IMR-90 (cell line): ENCODE measurements around the gene UBE3B. TPM values are rescaled to one million over a fixed set of nuclear protein-coding genes. Genes with fewer than 3 reads are reported as not detected.

Source experiments
- ATAC-seq: fragments of 200-7000 bp; cut with Tn5 transposase; 2 replicates; pipeline ENCODE4 v1.9.1; 2020; ENCODE audit warnings: low read depth, mild to moderate bottlenecking, moderate library complexity
- BruUV-seq: library from RNA; stranded (reverse); fragments of 400-500 nt; replicated peaks from 2 replicates; lab custom pipeline; 2021; lab: Mats Ljungman, UMichigan
- CTCF ChIA-PET: fragments of 300-600 bp; formaldehyde crosslinking; extraction: SDS; loops from one replicate; lab custom pipeline; 2021; ENCODE audit warnings: antibody characterized with exemption; lab: Yijun Ruan, JAX
- POLR2A ChIA-PET: fragments of 300-600 bp; sonication (Branson Sonifier 250); formaldehyde crosslinking; loops from one replicate; lab custom pipeline; 2022; ENCODE audit warnings: antibody characterized with exemption; ENCODE audit not compliant: unreplicated experiment; lab: Charles Lee
- DNase-seq: peaks from one replicate; pipeline ENCODE4 v3.0.0; 2013
- H2AFZ ChIP-seq: replicated peaks from 2 replicates; pipeline ENCODE3; 2013; ENCODE audit warnings: low read length, mild to moderate bottlenecking; ENCODE audit not compliant: poor library complexity
- H2AK5ac ChIP-seq: 2 replicates; pipeline ENCODE4 v1.6.1; 2013; ENCODE audit warnings: low read depth, low read length, inconsistent platforms
- H2AK9ac ChIP-seq: replicated peaks from 2 replicates; pipeline ENCODE3; 2013; ENCODE audit warnings: mild to moderate bottlenecking, low read depth, low read length, moderate library complexity; ENCODE audit not compliant: poor library complexity
- H2BK120ac ChIP-seq: 2 replicates; pipeline ENCODE4 v1.6.1; 2013; ENCODE audit warnings: low read depth, low read length, inconsistent platforms
- H2BK15ac ChIP-seq: 3 replicates; pipeline ENCODE4 v1.6.1; 2013; ENCODE audit warnings: low read depth, low read length, inconsistent platforms
- H2BK20ac ChIP-seq: 2 replicates; pipeline ENCODE4 v1.6.1; 2013; ENCODE audit warnings: low read depth, mild to moderate bottlenecking, inconsistent platforms, low read length, moderate library complexity
- H2BK5ac ChIP-seq: 2 replicates; pipeline ENCODE4 v1.6.1; 2013; ENCODE audit warnings: mild to moderate bottlenecking, low read depth, low read length, inconsistent platforms; ENCODE audit not compliant: poor library complexity, severe bottlenecking
- H3K14ac ChIP-seq: replicated peaks from 2 replicates; pipeline ENCODE4 v1.6.1; 2013; ENCODE audit warnings: low read depth, low read length, inconsistent platforms
- H3K18ac ChIP-seq: 2 replicates; pipeline ENCODE4 v1.6.1; 2013; ENCODE audit warnings: low read depth, low read length, control low read depth
- H3K23ac ChIP-seq: 2 replicates; pipeline ENCODE4 v1.6.1; 2013; ENCODE audit warnings: low read depth, low read length, inconsistent platforms
- H3K27ac ChIP-seq: 2 replicates; pipeline ENCODE4 v1.5.1; 2013; ENCODE audit warnings: mild to moderate bottlenecking, control low read depth, low read length; ENCODE audit not compliant: insufficient read depth
- H3K27me3 ChIP-seq: 2 replicates; pipeline ENCODE4 v1.6.1; 2013; ENCODE audit warnings: low read length; ENCODE audit not compliant: control insufficient read depth, insufficient read depth
- H3K36me3 ChIP-seq: 2 replicates; pipeline ENCODE4 v1.6.1; 2013; ENCODE audit warnings: low read length, mixed read lengths; ENCODE audit not compliant: control insufficient read depth, insufficient read depth
- H3K4ac ChIP-seq: 2 replicates; pipeline ENCODE4 v1.6.1; 2013; ENCODE audit warnings: low read depth, low read length, inconsistent platforms
- H3K4me1 ChIP-seq: 2 replicates; pipeline ENCODE4 v1.6.1; 2013; ENCODE audit warnings: low read length, mixed read lengths; ENCODE audit not compliant: control insufficient read depth, insufficient read depth
- H3K4me2 ChIP-seq: 2 replicates; pipeline ENCODE4 v1.6.1; 2013; ENCODE audit warnings: low read depth, mild to moderate bottlenecking, control low read depth, low read length, moderate library complexity
- H3K4me3 ChIP-seq: 2 replicates; pipeline ENCODE4 v1.5.1; 2013; ENCODE audit warnings: low read depth, mild to moderate bottlenecking, control low read depth, low read length, moderate library complexity; ENCODE audit not compliant: insufficient read depth
- H3K56ac ChIP-seq: 2 replicates; pipeline ENCODE4 v1.6.1; 2013; ENCODE audit warnings: low read length, inconsistent platforms; ENCODE audit not compliant: insufficient read depth; ENCODE audit errors: extremely low read depth
- H3K79me1 ChIP-seq, 2 experiments: 2 replicates each; pipeline ENCODE4 v1.6.1; 2013; ENCODE audit warnings: low read length in 2 of 2, inconsistent platforms in 1 of 2, low read depth in 1 of 2
- H3K9ac ChIP-seq: 2 replicates; pipeline ENCODE4 v1.6.1; 2013; ENCODE audit warnings: low read depth, low read length, control low read depth
- H3K9me1 ChIP-seq: 2 replicates; pipeline ENCODE4 v1.6.1; 2013; ENCODE audit warnings: low read length, inconsistent platforms; ENCODE audit not compliant: insufficient read depth
- H3K9me3 ChIP-seq: 2 replicates; pipeline ENCODE4 v1.6.1; 2013; ENCODE audit warnings: low read length; ENCODE audit not compliant: control insufficient read depth, insufficient read depth
- H4K20me1 ChIP-seq: 2 replicates; pipeline ENCODE4 v1.6.1; 2013; ENCODE audit warnings: low read length, inconsistent platforms; ENCODE audit not compliant: insufficient read depth
- H4K5ac ChIP-seq: 2 replicates; pipeline ENCODE4 v1.6.1; 2013; ENCODE audit warnings: mild to moderate bottlenecking, low read depth, low read length, control low read depth
- H4K8ac ChIP-seq, 2 experiments: 2 replicates each; pipeline ENCODE4 v1.6.1; 2013; ENCODE audit warnings: low read depth in 2 of 2, low read length in 2 of 2, control low read depth in 1 of 2, inconsistent platforms in 1 of 2
- H4K91ac ChIP-seq: 2 replicates; pipeline ENCODE4 v1.6.1; 2013; ENCODE audit warnings: low read depth, low read length, inconsistent platforms; ENCODE audit not compliant: insufficient read depth
- MAFK ChIP-seq: IDR thresholded peaks from 2 replicates; pipeline ENCODE4 v1.6.1; 2012; ENCODE audit warnings: low read depth, low read length, improper control_type of control experiment
- SMC3 ChIP-seq: fragments of 150-350 bp; IDR thresholded peaks from 2 replicates; pipeline ENCODE4 v1.6.1; 2016; ENCODE audit warnings: low read depth, mild to moderate bottlenecking, antibody characterized with exemption, low read length, moderate library complexity
- WGBS, 2 experiments: methylation state at CpG; one replicate each; pipeline versions ENCODE4 v1.1.5 to v1.1.7; 2013; ENCODE audit warnings: missing lambda C conversion rate in 2 of 2; ENCODE audit not compliant: insufficient read length in 1 of 2; ENCODE audit errors: extremely low coverage in 2 of 2; 5-methylcytosine and 5-hydroxymethylcytosine counted together
- dilution Hi-C: fragments of 300-500 bp; cut with HindIII; formaldehyde crosslinking; loops from one replicate; pipeline ENCODE4 v1.14.3; 2018; ENCODE audit warnings: low sequenced_read_pairs; ENCODE audit not compliant: unreplicated experiment
- in situ Hi-C: fragments of 300-500 bp; cut with MboI; formaldehyde crosslinking; loops from 3 replicates; pipeline ENCODE4 v1.14.3; 2019; ENCODE audit warnings: low sequenced_read_pairs, inconsistent platforms, mixed read lengths
- intact Hi-C: fragments of 100-400 bp; cut with micrococcal nuclease; formaldehyde crosslinking; loops from 2 replicates; pipeline ENCODE4 v1.10.0; 2022
- polyA plus RNA-seq, 3 experiments: library from polyadenylated mRNA; depleted of rRNA; stranded (reverse); fragments of >200 nt; gene quantifications; 2 replicates each; pipeline ENCODE4 v1.2.3, GENCODE V29; 2012; ENCODE audit warnings: low replicate concordance in 1 of 3
- total RNA-seq: library from RNA; depleted of rRNA; stranded (reverse); fragments of >200 nt; gene quantifications from 2 replicates; pipeline ENCODE4 v1.2.3, GENCODE V29; 2012
- TF ChIP-seq, protein P1 (sequence below): fragments of 150-350 bp; IDR thresholded peaks from 2 replicates; pipeline ENCODE4 v1.6.1; 2017; ENCODE audit warnings: mild to moderate bottlenecking, antibody characterized with exemption, low read length, low read depth

Gene UBE3B
- total and polyA plus RNA-seq, 2 of the 4 experiments (the other 2 are of a cell fraction), result 18.8 to 24.9 TPM

DNA sequence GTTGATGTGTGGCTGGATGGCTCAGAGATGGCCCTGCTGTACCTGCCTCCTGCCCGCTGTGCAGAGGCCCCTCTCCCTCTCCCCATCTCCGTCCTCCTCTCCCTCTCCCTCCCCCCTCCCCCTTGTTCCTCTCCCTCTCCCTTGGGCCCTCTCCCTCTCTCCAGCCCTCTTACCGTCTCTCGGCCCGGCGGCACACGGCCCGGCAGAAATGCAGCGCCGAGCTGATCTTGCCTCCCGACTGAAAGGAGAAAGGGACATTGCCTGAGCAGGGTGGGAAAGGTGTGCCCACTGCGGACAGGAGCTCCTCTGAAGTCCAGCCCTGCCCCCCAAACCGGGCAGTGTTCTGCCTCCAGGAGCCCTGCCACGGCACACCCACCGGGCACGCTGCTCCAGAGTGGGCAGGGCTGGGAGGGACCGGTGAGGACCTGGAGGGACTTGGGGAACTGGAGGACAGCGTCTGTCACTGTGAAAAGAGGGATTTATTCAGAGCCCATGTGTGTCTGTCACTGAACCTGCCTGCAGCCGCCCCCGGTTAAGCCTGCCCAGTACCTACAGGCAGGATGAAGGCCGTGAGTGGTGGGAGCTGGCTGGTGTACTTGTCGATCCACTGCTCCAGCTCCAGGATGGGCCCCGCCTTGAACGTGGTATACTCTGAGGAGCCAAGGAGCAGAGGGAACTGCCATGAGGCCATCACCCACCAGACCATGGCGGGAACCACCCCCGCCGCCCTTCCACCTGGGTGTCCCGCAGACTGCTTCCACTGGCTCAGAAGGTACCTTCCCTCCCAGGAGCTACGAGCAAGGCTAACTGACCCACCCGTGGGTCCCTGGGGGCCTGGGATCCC lies 83.7 kb downstream of the UBE3B start:
- H2BK120ac ChIP-seq, result no peak overlapping the region
- H2AFZ ChIP-seq, result no peak overlapping the region
- H3K4me2 ChIP-seq, result no peak overlapping the region
- no peak overlapping the region for H2AK5ac ChIP-seq
- no peak overlapping the region for H3K4me3 ChIP-seq
- no peak overlapping the region for H3K23ac ChIP-seq
- 76% methylated on average over 12 of the region's 30 CpGs; no CpG with 5 or more reads in 1 of the 2 experiments for WGBS, 2 experiments
- POLR2A ChIA-PET, result no interaction called here
- H3K36me3 ChIP-seq, result 0 out of 2 replicates have a peak, but pooled peaks cover 1% of the 10 kb centered on the region
- H3K14ac ChIP-seq, result no peak overlapping the region
- no peaks in the 10 kb centered on the region for H4K20me1 ChIP-seq
- dilution Hi-C loops, result no loop called here
- no peak overlapping the region for H4K8ac ChIP-seq
- H2AK9ac ChIP-seq, result no peak overlapping the region
- DNase-seq (no peak), ATAC-seq (no peak)
- H2BK20ac ChIP-seq, result no peak overlapping the region
- no peaks in the 10 kb centered on the region for H3K27me3 ChIP-seq
- H3K18ac ChIP-seq, result no peak overlapping the region
- H2BK5ac ChIP-seq, result no peak overlapping the region
- no peak overlapping the region for H3K4ac ChIP-seq
- no peaks in the 10 kb centered on the region for H3K4me1 ChIP-seq
- no peaks in the 10 kb centered on the region for H3K9me1 ChIP-seq
- no peak overlapping the region for H4K91ac ChIP-seq
- TF ChIP-seq, protein P1, sequence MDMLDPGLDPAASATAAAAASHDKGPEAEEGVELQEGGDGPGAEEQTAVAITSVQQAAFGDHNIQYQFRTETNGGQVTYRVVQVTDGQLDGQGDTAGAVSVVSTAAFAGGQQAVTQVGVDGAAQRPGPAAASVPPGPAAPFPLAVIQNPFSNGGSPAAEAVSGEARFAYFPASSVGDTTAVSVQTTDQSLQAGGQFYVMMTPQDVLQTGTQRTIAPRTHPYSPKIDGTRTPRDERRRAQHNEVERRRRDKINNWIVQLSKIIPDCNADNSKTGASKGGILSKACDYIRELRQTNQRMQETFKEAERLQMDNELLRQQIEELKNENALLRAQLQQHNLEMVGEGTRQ, result no peak
- TF ChIP-seq MAFK (no peak), SMC3 (no peak)
- H4K5ac ChIP-seq, result no peak overlapping the region
- H3K27ac ChIP-seq, result no peak overlapping the region
- no peak overlapping the region for H2BK15ac ChIP-seq
- intact Hi-C loops, result no loop called here
- H3K79me1 ChIP-seq, result no peaks in the 10 kb centered on the region
- in situ Hi-C loops, result no loop called here
- CTCF ChIA-PET, result no interaction called here
- 0 out of 2 replicates have a peak, but pooled peaks cover 2% of the 10 kb centered on the region for H3K9me3 ChIP-seq
- no peak overlapping the region for H3K9ac ChIP-seq
- H3K56ac ChIP-seq, result no peak overlapping the region
- no TSS peak for BruUV-seq
